IPS-NIHi7 (cell line): ENCODE data around the gene SYVN1.
"Not testable (repeated sequence)": the region's sequence is repeated elsewhere in the genome, so short reads cannot be mapped to it uniquely, and the experiment has no call there.

ENCODE experiments used
- DNase-seq: peaks from one replicate; pipeline ENCODE4 v3.0.0; 2012; ENCODE audit warnings: mixed read lengths; ENCODE audit errors: extremely low spot score

The SYVN1 gene

DNA sequence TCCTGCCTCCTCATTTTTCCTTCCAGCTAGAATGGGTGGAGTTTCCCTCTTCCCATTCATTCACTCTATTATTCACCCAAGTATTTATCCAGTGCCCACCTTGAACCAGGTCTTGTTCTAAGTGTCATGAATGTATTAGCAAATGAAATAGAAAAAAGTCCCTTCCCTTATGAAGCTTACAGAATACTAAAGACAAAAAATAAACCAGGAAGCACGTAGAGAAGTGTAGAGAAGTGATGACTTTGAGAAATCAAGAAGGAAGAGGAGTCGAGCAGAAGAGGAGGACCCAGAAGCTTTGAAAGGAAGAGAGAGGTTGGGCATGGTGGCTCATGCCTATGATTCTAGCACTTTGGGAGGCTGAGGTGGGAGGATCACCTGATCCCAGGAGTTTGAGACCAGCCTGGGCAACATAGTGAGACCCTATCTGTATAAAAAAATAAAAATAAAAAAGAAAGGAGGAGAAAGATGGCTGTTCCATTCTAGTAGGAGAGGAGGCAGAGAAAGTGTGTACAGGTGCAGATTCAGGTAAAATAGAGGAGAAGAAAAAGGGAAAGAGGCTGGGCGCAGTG is 17.1 kb upstream of the SYVN1 start:
- no peak for DNase-seq

DNA sequence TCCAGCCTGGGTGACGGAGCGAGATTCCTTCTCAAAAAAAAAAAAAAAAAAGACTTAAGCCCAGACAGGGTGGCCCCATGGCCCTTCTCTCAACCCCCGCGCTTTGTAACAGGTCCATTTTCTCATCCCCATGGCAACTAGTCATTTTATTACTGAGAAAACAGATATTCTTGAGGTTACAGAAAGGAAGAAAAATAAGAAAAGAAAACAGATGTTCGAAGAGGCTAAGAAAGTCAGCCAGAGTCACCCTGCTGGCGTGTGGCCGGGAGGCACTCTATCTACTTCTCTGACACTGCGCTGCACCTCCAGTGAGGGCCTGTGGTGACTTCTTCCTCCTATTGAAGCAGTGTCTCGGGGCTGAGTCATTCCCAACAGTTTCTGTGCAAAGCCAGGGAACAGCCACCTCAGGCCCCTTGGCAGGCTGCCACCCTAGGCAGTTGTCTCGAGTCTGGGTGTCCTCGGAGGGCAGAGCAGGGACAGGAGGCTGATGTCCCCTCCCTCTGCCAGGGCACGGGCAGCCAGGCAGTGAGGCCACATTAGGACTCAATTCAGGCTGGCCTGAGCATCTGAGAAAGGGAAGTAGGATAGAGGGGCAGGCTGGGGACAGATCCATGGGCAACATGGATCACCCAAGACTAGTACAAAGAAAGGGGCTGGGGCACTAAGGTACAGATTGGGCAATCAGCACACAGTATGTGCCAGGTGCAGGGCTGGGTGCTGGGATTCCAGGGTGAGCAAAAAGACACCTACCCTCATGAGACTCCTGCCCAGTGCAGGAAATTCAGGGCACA is 16.4 kb upstream of the SYVN1 start:
- DNase-seq: no peak

DNA sequence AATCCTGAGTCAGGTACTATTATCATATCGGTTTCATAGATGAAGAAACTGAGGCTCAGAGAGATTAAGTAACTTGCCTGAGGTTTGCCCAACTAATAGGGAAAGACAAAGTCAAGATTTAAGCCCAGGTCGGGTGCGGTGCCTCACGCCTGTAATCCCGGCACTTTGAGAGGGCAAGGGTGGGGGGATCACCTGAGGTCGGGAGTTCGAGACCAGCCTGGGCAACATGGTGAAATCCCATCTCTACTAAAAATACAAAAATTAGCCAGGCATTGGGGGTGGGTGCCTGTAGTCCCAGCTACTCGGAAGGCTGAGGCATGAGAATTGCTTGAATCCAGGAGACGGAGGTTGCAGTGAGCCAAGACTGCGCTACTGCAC is 15.8 kb upstream of the SYVN1 start:
- not testable (repeated sequence) for DNase-seq

DNA sequence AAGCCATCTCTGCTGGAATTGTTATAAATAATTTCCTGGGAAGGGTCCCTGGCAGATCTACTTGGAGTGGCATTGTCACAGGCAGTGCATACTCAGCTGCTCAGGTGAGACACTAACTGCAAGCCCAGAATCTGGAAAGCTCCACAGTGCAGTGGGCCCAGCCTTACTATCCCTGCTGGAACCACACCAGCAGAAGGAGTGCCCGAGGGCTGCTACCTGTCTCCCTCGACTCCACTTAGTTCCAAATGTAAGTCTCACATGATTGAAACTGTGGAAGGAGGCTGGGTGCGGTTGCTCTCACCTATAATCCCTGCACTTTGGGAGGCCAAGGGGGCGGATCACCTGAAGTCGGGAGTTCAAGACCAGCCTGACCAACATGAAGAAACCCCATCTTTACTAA is 14.3 kb upstream of the SYVN1 start:
- no peak for DNase-seq

DNA sequence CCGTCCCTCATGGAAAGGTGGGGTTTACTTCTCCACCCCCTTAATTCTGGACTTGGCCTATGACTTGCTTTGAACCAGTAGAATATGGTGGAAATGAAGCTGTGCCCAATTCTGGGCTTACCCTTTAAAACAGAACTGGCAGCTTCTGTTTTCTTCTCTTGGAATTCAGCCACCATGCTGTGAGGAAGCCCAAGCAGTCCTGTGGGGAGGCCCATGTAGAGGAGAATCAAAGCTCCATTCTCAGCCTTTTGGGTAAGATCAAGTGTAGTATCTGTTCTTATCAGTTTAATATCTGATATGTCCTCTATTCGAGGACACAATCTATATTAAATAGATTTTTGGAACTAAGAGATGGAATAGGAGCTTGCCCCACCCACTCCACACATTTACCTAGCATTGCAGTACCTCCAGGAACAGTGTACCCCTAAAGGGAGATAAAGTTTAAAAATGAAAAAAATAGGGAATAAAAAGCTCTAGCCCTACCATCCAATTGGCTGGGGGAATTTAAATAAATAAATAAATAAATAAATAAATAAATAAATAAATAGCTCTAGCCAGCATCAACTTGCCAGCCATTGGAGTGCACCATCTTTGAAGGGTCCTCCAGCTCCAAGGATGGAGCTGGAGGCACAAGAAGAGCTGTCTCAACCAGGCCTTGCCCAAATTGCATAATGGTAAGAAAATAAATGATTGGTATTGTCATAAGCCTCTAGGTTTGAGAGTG is 13.2 kb upstream of the SYVN1 start:
- DNase-seq: no peak

DNA sequence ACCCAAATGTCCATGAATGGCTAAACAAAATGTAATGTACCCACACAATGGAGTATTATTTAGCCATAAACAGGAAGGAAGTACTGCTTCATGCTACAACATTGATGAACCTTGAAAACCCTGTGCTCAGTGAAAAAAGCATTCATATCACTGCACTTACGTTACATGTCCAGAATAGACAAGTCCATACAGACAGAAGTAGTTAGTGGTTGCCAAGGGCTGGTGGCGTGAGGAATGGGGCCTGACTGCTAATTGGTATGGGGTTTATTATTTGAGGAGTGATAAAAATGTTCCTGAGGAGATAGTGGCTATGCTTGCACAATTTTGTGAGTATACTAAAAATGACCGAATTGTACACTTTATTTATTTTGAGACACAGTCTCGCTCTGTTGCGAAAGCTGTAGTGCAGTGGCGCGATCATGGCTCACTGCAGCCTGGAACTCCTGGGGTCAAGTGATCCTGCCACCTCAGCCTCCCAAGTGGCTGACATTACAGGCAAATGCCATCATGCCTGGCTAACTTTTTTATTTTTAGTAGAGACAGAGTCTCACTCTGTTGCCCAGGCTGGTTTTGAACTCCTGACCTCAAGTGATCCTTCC is 7.7 kb upstream of the SYVN1 start:
- no peak for DNase-seq

DNA sequence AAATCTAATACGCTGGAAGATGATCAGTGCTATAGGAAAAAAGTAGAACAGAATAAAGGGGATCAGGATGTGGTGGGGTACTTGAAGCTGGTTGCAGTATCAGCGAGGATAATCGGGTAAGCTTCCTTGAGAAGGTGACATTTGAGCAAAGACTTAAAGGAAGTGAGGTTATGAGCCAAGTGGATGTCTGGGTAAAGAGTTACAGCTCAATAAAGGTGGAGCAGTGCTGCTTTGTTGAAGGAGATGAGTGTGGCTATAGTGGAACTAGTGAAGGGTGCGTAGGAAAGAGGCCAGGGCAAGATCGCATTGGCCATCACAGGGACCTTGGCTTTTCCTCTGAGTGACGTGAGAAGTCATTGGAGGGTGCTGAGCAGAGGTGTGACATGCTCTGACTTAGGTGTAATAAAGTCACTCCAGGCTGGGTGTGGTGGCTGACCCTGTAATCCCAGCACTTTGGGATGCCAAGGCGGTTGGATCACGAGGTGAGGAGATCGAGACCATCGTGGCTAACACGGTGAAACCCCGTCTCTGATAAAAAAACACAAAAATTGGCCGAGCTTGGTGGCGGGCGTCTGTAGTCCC is 2.3 kb upstream of the SYVN1 start:
- DNase-seq: no peak

DNA sequence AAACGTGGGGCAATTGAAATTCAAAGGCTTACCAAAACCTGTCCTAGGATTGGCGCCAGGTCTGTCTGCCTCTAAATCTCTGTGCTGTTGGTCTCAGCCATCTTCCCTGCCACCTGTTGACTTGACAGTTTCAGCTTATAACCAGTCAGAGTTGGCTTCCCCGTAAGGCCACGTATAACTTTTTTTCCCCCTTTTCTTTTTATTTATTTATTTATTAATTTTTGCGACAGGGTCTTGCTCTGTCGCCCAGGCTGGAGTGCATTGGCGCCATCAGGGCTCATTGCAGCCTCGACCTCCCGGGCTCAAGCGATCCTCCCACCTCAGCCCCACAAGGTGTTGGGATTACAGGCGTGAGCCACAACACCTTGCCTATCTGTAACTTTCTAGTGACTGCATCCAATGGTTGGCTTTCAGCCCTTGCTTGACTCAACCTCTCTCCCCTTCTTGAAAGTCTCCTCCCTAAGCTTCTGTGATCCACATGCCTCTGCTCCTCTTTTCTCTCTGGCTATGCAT is 1.4 kb upstream of the SYVN1 start:
- no peak for DNase-seq

DNA sequence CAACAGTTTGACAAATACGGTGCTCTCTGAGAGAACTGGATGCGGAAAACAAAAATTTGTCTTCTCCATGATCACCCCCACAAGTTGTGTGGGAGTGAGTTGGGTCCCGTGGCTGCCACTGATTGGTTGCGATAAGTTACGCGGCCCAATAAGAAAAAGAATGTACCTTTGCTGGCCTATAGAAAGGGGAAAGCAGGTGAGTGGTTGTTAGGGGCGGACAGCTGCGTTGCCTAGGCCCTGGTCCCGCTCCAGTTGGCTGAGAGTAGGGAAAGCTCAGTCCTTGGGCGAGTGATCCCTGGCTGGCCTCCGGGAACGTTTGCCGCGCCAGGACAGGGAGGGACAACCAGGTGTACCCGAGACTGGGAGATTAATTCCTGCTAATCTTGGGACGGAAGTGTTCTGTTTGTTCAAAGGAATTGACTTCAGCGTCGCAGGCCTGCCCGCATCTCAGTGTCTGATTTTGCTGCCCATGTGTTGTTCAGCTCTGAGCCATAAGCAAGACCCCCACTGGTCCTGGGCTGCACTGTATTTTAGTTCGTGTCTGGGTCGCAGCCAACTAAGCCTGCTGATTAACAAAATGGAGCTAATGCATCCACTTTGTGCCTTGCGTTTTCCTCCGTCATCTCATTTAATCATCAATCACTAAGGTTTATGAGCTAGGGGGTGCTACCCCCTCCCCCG is 773 bp upstream of the SYVN1 start:
- DNase-seq: peak; percentile 99

DNA sequence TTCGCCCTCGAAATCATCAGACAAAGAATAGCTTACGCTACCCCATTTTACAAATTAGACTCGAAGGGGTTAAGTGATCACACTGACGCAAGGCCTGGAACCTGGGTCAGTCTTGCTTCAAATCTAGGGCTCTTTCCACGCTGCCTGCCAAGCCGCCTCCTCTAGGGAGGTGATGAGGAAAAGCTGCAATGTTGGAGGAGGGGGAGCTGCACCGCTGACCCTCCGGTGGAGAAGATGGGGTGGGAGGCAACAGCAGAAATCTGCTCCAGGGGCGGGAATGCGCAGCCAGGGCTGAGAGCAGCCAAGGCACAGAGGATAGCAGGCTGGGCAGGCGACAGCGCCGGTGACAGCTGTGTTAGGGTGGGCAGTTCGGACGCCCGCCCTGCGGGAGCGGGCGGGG is 595 bp downstream of the SYVN1 start:
- no peak for DNase-seq

DNA sequence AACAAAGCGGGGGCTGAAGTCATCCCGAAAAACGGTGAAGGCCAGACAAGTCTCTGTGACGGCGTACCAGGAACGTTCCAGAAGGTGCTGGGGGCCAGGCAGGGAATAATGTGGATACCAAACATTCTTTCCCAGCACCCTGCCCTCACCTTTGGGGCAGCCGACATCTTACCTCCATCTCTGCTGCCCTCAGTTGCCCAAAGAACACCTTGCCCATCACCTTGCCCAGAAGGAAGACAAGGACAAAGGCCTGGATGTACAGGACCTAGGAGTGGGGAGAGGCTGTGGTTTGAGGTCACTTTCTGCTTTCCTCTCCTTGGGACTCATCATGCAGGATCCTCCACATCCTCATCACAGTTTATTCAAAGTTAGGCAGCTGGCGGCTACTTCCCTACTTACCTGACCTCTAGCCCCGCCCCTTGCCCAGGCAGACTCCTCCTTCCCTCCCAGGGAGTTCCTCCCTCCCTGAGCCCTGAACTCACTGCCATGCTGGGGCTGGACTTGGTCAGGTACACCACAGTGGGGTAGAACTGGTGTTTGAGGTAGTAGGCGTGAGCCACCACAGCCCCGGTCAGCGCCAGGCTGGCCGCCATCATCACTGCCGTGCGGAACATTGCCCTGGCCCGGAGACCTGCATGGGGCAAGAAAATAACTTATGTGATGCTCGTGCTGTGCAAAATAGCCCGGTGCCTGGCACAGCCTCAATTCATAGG is 1.2 kb downstream of the SYVN1 start:
- peak; percentile 70 for DNase-seq

DNA sequence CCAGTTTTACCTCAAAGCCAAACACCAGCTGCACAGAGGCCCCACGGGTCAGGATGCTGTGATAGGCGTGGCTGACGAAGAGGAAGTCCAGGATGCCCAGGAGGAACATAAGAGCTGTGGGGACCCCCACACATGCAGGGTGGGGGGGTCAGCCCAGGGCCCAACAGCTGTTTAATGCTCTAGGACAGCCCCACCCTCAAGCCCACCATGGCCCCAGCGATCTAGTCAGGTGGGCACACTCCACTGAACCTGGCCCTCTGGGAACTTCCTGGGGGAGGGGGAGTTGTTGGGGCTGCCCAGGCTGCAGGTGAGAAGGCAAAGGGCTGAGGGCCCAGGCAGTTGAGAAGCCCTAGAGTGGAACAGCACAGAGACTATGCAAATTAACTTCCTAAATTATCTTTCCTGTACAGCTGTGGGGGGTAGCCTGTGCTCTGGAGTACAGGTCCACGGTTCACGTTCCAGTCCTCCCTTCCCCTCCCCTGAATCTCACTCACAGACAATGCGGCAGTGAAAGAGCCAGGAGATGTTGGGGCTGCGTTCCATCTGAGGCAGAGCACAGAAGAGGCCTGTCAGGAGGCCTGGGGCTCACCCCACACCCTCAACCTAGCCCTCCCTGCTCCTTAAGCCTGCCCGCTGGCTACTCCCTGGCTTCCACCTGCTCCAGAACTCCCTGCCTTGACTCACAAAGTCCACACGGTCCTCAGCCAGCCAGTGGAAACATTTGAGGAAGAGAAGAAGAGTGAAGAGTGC is 1.9 kb downstream of the SYVN1 start:
- no peak for DNase-seq

DNA sequence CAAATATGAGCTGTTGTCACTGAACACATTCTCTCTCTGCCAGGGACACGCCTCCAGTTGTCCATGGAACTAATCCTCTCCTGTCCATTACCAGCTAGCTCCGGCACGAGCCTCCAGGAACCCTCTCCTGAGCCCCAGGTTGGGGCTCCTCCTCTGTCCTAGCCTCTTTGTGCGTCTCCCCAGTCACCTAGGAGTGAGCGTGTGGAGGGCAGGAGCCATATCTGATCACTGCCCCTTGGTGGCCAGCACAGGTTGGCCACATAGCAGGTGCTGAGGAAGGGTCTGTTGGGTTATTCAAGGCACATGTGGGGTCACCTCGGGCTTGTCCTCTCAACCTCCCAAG is 2.5 kb downstream of the SYVN1 start:
- no peak for DNase-seq

DNA sequence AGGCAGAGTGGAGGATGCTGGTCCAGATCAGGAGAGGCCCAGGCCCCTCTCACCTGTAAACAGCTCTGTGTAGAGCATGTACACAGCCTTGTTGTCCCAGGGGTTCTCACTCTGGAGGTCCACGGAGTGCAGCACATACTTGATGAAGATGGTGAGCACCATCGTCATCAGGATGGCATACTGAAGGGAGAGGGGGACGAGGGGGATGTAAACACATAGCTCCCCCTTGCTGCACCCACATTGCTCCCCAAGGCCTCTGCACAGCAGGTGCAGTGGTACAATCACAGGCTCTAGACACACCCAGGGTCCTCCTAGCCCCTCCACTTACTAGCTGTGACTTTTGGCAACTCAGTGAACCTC is 2.9 kb downstream of the SYVN1 start:
- DNase-seq: no peak

DNA sequence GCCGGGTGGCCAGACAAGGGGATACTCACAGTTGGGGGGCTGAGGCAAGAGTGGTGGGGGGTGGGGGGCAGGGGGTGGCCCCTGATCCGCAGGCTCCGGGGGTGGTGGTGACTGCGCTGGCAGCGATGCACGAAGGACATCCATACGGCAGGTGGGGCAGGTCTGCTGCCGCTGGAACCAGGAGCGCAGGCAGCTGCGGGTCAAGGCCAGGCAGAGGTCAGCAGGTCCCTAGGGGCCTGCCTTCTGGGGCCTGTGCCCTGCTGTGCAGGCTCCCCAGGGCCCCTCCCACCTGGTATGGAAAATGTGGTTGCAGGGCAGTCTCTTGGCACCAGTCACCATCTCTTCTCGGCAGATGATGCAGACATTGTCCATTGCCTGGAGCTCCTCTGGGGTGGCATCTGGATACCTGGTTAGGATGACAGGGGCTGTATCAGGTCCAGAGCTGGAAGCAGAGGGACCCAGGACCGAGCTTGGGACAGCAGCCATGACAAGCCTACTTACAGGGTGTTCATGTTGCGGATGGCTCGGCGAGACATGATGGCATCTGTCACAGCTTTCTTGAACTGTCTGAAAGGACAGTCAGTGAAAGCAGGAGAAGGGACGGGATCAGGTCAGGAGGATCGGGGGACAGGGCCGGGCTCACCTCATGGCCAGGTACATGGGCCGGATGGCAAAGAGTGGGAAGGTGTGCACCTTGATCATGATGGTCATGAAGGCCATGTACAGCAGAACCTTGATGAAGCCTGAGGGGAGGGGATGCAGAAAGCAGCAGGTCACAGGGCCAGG is 3.5 kb downstream of the SYVN1 start:
- DNase-seq: no peak

DNA sequence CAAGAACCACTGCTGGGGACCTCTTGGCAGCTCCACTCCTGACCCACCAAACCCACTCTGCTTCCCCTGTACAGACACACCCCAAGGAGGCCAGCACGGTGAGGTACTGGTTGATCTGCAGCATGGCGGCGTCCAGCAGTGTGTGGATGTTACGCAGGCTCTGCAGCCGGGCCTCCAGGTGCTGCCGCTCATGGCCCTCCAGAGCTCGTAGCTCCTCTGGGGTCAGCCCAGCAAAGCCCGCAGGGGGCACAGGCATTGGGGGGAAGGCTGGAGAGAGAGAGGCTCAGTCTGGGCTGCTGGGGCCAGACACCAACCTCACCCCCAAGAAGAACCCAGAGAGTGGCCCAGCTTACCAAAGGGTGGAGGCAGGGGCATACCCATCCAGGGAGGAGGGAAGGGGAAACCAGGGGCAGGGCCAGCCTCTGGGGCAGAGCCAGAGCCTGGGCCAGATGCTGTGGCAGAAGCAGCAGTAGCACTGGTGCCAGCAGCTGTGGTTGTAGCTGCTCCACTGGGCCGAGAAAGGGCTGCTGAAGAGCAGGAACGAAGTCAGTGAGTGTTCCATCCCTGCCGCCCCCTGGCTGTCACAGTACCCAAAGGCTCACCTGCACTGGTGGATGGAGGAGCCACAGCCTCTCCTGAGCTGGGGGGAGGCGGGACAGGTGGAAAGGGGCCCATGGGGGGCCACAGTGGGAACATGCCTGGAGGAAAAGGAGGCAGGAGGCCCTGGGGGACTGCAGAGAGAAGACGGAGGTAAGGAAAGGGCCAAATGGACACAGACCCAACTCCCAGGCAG is 4.5 kb downstream of the SYVN1 start:
- no peak for DNase-seq

DNA sequence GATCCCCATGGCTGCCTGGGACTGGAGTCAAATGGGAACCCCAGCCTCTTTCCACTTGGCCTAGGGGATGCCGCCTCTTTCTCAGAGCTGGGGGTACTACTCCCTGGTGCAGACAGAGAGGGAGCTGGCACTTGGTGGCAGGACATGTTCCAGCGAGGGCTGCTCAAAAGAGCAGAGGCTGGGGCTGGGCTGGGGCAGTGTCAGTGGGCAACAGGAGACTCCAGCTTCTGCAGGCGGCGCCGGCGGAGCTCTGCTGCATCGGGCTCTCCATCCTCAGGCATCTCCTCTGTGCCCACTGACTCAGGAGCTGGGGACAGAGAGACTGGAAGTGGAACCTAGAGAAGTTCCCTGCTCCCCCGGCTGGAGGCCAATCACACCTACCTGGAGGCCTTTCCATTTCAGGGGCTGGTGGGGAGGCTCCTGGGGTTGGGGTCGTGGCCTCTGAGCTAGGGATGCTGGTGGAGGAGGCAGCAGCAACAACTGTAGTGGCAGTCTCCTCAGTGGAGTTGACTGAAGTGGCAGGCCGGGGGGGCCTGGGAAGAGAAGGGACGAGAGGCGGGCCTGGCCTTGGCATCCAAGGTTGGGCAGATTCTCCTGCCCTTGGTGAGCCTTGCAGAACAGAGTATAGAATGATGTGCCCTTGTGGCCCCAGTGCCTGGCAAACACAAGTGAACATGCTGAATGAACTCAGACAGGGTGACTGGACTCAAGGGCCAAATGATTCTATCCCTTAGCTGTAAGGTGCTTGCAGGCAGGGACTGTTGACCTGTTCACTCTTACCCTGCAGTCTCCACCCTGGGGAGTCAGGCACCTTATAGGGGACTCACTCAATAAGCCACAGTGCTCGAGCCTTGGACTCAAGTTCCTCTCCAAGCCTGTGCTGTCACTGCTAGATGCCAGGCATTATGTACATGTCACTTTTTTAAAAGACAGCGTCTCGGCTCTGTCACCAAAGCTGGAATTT is 5.9 kb downstream of the SYVN1 start:
- no peak for DNase-seq
